GM21447 (cell line): ENCODE results near the gene PCDHB12.
"Not testable (repeated sequence)": the region's sequence is repeated elsewhere in the genome, so short reads cannot be mapped to it uniquely, and the experiment has no call there.

Experiments used
- ATAC-seq: cut with Tn5 transposase; IDR thresholded peaks from one replicate; pipeline ENCODE4 v1.9.1; 2021; ENCODE audit not compliant: unreplicated experiment

PCDHB12 gene

DNA sequence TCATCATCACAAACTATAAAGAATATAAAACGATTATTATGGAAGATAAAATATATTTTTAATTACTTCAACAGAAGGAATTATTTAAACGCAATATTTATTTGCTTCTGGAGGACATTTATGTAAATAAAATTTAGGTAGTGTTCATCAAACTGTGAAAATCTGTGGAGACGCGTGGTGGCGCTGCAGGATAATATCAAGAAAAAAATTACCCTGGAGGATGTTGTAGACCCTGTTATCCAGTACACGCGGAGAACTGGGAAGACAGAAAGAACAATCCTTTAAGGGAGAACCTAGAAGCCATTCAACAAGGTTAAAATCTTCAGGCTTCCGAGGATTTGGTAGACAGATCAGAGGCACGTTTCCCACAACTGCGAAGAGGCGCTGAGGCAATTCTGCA, at the start of gene PCDHB12:
TSS of gene PCDHB12 (plus strand) at position 242 of the 400 bp plus-strand sequence. CDS start 189 bp downstream, outside the sequence.
- no peak for ATAC-seq

GRCh38 chr5:141172381-141173204, 35.9 kb upstream of the PCDHB12 start, which contains the start of gene PCDHB7:
Gene PCDHB7, plus strand, starts transcription at chr5:141172644. Its CDS starts 192 bp downstream, at chr5:141172836.
- no peak for ATAC-seq

DNA sequence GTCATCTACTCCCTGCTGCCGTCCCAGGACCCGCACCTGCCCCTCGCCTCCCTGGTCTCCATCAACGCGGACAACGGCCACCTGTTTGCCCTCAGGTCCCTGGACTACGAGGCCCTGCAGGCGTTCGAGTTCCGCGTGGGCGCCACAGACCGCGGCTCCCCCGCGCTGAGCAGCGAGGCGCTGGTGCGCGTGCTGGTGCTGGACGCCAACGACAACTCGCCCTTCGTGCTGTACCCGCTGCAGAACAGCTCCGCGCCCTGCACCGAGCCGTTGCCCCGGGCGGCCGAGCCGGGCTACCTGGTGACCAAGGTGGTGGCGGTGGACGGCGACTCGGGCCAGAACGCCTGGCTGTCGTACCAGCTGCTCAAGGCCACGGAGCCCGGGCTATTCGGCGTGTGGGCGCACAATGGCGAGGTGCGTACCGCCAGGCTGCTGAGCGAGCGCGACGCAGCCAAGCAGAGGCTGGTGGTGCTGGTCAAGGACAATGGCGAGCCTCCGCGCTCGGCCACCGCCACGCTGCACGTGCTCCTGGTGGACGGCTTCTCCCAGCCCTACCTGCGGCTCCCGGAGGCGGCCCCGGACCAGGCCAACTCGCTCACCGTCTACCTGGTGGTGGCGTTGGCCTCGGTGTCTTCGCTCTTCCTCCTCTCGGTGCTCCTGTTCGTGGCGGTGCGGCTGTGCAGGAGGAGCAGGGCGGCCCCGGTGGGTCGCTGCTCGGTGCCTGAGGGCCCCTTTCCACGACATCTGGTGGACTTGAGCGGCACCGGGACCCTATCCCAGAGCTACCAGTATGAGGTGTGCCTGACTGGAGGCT, 34.0 kb upstream of the PCDHB12 start:
- not testable (repeated sequence) for ATAC-seq

DNA sequence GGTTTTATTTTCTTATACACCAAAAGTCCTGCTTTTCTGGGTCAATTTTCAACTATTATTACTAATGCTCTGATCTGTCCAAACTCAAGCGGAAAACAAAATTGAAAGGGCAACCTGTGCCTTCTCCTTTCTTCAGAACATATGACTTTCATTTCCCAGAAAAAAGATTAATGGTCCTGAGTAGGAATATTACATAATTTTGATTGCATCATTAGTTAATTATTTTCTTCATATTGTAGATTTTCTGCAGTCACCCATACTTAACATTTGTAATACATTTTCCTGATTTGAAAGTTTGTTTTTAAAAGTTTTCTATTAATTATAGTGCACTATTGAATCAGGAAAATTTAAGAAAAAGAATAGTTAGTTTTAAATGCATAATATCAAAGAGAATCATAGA, 32.6 kb upstream of the PCDHB12 start:
- no peak for ATAC-seq

DNA sequence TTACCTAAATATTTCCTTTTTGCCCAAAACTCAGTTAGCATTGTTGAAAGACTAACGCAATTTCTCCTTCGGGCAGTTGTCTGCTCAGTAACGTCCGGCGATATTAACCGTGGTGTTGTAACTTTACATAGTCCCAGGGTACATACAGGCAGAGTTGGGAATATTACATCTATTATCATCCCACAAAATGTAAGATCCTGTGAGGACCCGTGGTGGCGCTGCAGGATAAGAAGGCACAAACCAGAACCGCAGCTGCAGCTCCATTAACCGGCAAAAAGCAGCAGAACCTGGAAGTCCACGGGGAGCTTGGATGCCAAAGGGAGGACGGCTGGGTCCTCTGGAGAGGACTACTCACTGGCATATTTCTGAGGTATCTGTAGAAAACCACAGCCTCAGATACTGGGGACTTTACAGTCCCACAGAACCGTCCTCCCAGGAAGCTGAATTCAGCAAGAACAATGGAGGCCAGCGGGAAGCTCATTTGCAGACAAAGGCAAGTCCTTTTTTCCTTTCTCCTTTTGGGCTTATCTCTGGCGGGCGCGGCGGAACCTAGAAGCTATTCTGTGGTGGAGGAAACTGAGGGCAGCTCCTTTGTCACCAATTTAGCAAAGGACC, 30.8 kb upstream of the PCDHB12 start, which contains the start of gene PCDHB8:
TSS of gene PCDHB8 (plus strand) at position 214 of the 615 bp plus-strand sequence. CDS start at position 459, 245 bp downstream.
- not testable (repeated sequence) for ATAC-seq

- ATAC-seq = not testable (repeated sequence)
Measured at GRCh38 chr5:141179371-141179770, 29.1 kb upstream of the PCDHB12 start.

DNA sequence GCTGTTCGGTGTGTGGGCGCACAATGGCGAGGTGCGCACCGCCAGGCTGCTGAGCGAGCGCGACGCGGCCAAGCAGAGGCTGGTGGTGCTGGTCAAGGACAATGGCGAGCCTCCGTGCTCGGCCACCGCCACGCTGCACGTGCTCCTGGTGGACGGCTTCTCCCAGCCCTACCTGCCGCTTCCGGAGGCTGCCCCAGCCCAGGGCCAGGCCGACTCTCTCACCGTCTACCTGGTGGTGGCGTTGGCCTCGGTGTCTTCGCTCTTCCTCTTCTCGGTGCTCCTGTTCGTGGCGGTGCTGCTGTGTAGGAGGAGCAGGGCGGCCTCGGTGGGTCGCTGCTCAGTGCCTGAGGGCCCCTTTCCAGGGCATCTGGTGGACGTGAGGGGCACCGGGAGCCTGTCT, 28.6 kb upstream of the PCDHB12 start:
- ATAC-seq = not testable (repeated sequence)

DNA sequence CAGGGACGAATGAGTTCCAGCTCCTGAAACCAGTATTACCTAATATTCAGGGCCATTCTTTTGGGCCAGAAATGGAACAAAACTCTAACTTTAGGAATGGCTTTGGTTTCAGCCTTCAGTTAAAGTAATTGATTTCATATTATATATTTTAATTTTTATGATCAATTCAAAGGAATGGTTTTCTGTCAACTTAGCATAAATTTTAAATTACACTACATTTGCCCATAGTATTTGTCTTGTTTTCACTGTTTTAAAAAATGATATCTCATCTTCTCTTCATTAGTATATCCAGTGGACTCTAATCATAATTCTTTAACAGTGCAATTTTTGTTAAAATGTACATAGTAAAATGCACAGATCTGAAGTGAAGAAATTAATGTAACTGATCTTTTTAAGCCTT, 28.2 kb upstream of the PCDHB12 start:
- ATAC-seq = no peak

DNA sequence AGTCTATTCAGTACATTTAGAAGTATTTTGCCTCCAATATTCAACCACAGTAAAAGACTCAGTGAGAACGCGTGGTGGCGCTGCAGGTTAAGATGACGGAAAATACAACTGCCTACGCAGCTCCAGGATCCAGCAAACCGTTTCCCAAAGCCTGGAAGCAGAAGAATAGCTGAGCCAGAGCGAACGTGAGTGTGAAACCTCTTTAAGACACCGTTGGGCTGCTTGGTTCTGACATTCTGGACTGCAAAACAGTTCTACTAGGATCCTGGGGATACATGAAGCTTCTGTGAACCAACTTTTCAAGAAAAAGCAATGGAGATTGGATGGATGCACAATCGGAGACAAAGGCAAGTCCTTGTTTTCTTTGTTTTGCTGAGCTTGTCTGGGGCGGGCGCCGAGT, 26.3 kb upstream of the PCDHB12 start, which contains the start of gene PCDHB16:
TSS of gene PCDHB16 (plus strand) at position 140 of the 400 bp plus-strand sequence. CDS start at position 313, 173 bp downstream.
- no peak for ATAC-seq

DNA sequence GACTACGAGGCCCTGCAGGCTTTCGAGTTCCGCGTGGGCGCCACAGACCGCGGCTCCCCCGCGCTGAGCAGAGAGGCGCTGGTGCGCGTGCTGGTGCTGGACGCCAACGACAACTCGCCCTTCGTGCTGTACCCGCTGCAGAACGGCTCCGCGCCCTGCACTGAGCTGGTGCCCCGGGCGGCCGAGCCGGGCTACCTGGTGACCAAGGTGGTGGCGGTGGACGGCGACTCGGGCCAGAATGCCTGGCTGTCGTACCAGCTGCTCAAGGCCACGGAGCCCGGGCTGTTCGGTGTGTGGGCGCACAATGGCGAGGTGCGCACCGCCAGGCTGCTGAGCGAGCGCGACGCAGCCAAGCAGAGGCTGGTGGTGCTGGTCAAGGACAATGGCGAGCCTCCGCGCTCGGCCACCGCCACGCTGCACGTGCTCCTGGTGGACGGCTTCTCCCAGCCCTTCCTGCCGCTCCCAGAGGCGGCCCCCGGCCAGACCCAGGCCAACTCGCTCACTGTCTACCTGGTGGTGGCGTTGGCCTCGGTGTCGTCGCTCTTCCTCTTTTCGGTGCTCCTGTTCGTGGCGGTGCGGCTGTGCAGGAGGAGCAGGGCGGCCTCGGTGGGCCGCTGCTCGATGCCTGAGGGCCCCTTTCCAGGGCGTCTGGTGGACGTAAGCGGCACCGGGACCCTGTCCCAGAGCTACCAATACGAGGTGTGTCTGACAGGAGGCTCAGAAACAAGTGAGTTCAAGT, 24.2 kb upstream of the PCDHB12 start:
- ATAC-seq = not testable (repeated sequence)

DNA sequence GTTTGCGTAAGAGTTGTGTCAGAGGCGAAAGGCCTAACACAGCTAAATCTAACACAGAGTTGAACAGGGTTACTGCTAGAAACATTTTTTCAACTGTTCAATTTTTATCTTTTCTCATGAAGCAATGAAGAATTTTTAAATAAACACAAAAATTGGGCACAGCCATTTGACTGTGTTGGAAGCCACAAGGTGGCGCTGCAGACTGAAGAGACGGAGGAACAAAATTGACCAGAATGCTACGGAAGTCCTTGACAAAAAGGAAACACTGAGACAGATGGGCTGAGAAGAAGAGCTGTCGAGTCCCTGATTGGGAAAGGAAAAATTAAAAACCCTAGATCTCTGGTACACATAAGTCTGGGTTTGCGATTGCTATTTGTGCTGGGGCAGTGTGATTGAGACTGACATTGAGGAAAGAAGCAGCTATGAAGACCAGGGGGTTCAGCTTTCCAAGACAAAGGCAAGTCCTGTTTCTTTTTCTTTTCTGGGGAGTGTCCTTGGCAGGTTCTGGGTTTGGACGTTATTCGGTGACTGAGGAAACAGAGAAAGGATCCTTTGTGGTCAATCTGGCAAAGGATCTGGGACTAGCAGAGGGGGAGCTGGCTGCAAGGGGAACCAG, 21.5 kb upstream of the PCDHB12 start, which contains the start of gene PCDHB9:
TSS of gene PCDHB9 (plus strand) at position 265 of the 616 bp plus-strand sequence. CDS start at position 423, 158 bp downstream.
- ATAC-seq = no peak

- ATAC-seq = not testable (repeated sequence)
Measured at GRCh38 chr5:141188682-141189081, 19.8 kb upstream of the PCDHB12 start.

DNA sequence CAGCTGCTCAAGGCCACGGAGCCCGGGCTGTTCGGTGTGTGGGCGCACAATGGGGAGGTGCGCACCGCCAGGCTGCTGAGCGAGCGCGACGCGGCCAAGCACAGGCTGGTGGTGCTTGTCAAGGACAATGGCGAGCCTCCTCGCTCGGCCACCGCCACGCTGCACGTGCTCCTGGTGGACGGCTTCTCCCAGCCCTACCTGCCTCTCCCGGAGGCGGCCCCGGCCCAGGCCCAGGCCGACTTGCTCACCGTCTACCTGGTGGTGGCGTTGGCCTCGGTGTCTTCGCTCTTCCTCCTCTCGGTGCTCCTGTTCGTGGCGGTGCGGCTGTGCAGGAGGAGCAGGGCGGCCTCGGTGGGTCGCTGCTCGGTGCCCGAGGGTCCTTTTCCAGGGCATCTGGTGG, 19.4 kb upstream of the PCDHB12 start:
- ATAC-seq = not testable (repeated sequence)

DNA sequence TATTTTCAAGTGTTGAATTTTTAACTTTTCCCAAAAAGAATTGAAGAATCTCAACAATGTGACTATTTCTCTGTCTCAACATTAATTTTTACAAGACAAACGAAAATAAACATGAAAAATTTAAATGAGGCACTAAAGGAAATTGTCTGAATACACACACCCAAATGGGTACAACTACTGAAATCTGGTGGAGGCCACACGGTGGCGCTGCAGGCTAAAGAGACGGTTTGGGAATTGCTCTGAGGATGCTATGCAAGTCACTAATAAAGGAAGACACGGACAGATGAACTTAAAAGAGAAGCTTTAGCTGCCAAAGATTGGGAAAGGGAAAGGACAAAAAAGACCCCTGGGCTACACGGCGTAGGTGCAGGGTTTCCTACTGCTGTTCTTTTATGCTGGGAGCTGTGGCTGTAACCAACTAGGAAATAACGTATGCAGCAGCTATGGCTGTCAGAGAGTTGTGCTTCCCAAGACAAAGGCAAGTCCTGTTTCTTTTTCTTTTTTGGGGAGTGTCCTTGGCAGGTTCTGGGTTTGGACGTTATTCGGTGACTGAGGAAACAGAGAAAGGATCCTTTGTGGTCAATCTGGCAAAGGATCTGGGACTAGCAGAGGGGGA, 16.3 kb upstream of the PCDHB12 start, which contains the start of gene PCDHB10:
TSS of gene PCDHB10 (plus strand) at position 244 of the 616 bp plus-strand sequence. CDS start at position 444, 200 bp downstream.
- ATAC-seq = no peak

DNA sequence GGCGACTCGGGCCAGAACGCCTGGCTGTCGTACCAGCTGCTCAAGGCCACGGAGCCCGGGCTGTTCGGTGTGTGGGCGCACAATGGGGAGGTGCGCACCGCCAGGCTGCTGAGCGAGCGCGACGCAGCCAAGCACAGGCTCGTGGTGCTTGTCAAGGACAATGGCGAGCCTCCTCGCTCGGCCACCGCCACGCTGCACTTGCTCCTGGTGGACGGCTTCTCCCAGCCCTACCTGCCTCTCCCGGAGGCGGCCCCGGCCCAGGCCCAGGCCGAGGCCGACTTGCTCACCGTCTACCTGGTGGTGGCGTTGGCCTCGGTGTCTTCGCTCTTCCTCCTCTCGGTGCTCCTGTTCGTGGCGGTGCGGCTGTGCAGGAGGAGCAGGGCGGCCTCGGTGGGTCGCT, 14.2 kb upstream of the PCDHB12 start:
- ATAC-seq = not testable (repeated sequence)

GRCh38 chr5:141196363-141196762, 12.2 kb upstream of the PCDHB12 start:
- no peak for ATAC-seq

- ATAC-seq = no peak
Measured at GRCh38 chr5:141199359-141200235, 8.9 kb upstream of the PCDHB12 start, which contains the start of gene PCDHB11. Gene PCDHB11, plus strand, starts transcription at chr5:141199627. Its CDS starts 148 bp downstream, at chr5:141199775.

DNA sequence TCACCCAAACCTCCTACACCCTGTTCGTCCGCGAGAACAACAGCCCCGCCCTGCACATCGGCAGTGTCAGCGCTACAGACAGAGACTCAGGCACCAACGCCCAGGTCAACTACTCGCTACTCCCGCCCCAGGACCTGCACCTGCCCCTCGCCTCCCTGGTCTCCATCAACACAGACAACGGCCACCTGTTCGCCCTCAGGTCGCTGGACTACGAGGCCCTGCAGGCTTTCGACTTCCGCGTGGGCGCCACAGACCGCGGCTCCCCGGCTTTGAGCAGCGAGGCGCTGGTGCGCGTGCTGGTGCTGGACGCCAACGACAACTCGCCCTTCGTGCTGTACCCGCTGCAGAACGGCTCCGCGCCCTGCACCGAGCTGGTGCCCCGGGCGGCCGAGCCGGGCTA, 7.4 kb upstream of the PCDHB12 start:
- not testable (repeated sequence) for ATAC-seq
